Kasumi-1 (cell line): ENCODE measurements around the gene SPTBN1.
"Not testable (repeated sequence)": the region's sequence is repeated elsewhere in the genome, so short reads cannot be mapped to it uniquely, and the experiment has no call there.

ENCODE experiments used
- DNase-seq, 2 experiments: peaks; one replicate each; lab custom pipeline; 2025; lab: John Stamatoyannopoulos, UW

Gene SPTBN1

GRCh38 chr2:54528311-54528955, 72.3 kb downstream of the SPTBN1 start:
- no peak for DNase-seq

DNA sequence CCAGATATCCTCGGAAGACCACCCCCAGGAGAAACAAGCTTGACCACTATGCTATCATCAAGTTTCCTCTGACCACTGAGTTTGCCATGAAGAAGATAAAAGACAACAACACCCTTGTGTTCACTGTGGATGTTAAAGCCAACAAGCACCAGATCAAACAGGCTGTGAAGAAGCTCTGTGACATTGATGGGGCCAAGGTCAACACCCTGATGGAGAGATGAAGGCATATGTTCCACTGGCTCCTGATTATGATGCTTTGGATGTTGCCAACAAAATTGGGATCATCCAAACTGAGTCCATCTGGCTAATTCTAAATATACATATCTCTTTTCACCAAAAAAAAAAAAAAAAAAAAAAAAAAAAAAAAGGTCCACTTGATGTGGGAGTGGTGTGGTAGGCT, 73.4 kb downstream of the SPTBN1 start:
- DNase-seq: not testable (repeated sequence)

DNA sequence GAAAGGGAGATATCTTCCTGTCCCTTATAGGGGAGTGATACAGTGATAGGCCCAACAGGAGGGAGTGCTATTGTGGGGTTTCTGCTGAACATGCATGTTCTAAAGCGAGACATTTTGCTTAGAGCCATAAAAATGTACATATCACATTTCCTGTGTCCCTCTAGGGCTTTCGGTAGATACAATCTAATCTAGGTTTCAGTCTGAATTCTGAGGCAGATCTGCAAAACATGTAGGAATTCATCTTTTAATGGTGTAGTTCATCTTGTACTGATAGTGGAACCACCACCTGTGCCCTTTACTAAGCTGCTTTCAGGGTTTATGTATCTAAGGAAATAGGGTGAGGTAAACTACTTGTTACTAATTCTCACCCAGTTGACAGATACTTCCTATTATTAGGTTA, 73.8 kb downstream of the SPTBN1 start:
- DNase-seq: no peak

DNA sequence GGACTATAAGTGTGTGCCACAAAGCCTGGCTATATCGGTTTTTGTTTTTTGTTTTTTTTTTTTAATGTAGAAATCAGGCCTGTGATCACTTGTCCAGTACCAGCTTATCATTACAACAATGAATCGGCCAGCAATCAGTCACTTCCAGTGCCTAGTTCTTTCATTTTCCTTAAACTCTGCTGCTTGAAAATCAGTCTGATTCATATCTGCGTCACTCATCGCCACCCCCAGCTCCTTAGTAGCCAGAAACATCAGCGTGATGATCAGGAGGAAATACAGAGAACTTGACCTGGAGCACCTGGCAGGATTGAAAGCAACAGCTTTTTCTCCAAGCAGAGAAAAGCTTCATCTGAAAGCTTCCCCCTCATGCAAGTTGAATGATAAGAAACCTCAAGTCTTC, 75.4 kb downstream of the SPTBN1 start:
- no peak for DNase-seq

DNA sequence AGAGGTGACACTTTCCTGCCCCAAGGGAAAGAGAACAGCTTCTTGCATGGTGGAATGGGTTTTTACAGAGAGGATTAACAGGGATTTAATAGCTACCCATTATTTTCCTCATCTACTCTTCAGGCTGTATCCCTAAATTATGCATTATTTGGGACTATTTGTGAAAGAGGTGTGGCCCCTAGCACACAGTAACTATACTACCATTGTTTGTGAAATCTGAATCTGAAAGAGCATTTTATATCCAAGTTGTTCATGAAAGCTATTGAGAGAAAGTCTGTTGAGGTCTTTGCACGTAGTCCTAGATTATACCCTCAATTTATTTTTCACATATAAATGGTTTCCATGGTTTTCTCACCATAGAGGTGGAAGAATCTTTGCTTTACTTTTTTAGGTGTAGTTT, 78.1 kb downstream of the SPTBN1 start:
- DNase-seq: no peak

GRCh38 chr2:54534625-54535024, 78.5 kb downstream of the SPTBN1 start:
- DNase-seq: no peak

DNA sequence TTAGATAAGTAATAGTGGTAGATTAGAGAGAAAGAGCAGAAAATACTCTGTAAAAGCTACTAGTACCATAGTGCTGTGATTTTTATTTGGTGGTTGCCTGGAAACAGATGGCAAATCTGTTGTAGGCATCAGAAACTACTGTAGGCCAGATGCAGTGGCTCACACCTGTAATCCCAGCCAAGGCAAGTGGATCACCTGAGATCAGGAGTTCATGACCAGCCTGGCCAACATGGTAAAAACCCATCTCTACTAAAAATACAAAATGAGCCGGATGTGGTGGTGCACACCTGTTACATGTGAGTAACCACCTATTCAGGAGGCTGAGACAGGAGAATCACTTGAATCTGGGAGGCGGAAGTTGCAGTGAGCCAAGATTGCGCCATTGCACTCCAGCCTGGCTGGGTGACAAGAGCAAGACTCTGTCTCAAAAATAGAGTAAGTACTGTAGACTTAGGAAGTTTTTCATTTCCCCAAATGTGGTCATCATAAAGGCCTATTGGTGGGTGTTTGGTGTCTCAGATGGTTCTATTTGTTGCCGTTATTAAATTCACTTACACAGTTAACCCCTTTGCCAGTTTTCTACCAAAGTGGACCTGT, 79.6 kb downstream of the SPTBN1 start:
- DNase-seq: peak; percentile 35 to 53

- DNase-seq: no peak
These were observed 80.6 kb downstream of the SPTBN1 start for GRCh38 chr2:54536720-54537119.

- DNase-seq: no peak
These were observed 82.4 kb downstream of the SPTBN1 start for GRCh38 chr2:54538537-54538936.

- no peak for DNase-seq
These were observed 83.6 kb downstream of the SPTBN1 start for GRCh38 chr2:54539683-54540082.

- DNase-seq: no peak
These were observed 84.1 kb downstream of the SPTBN1 start for GRCh38 chr2:54540194-54540593.

DNA sequence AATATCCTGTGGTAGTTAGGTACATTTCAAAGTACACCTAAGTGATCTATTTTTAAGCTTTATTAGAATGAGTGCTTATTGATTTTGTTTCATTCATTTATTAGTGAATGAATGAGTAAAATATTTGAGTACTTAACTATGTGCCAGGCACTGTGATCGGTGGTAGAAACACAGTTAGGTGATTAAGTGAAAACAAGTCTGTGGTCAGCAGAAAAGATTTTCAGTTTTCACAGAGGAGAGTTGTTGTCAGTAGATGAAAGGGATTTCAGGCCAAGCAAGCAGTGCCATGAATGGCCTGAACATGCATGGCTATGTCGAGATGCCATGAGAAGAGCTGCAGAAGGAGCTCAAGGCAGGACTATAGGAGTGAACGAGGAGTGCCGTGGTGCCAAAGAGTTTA, 85.9 kb downstream of the SPTBN1 start:
- DNase-seq: no peak

DNA sequence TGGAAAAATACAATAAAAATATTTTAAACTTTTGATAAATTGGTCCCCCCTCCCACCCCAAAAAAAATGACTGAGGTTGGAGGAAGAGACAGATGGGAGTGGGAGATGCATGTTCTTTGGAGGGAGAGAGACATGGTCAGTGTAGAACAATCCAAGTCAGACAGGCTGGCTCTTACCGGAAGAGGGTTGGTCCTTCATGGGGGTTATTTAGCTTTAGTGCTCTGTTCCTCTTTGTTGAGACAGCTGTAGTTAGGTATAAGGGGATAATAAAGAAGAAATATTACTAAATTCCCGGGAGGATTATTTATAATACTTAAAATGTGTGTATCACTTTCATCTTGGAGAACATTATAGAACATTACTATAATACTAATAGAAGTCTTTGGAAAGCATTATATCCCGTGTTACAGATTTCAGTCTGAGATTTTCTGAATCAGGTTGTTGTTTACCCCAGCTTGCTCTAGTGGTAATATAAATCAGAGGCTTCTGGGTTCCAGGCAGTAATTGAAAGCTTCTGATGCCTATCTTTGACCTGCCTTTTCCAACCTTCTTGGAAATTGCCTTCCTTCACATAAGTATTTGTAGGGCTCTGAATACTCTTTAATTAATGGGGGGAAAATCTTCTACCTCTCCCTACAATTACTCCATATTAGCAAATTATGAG, 87.7 kb downstream of the SPTBN1 start:
- DNase-seq: no peak

GRCh38 chr2:54545702-54546450, 89.7 kb downstream of the SPTBN1 start:
- DNase-seq: no peak

- DNase-seq: no peak
These were observed 90.4 kb downstream of the SPTBN1 start for GRCh38 chr2:54546518-54546917.

GRCh38 chr2:54546923-54547720, 91.0 kb downstream of the SPTBN1 start:
- DNase-seq: no peak

DNA sequence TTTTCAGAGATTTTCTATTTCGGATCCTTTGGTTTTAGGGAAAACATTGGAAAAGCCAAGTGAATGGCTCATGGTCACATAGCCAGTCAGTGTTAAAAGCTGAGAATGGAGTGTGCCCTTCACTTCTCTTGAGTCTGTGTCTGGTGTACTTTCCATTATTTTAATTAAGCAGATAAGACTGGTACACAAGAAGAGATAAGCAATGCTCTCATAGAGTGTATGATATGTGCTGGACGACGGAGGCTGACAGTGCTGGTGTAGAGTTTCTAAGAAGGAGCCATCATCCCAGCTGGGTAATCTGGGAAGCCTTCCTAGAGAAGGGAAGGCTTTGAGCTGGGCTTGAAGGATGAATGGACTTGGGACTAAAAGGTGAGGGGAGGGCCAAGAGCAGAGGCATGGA, 93.3 kb downstream of the SPTBN1 start:
- DNase-seq: no peak

GRCh38 chr2:54549917-54550518, 93.9 kb downstream of the SPTBN1 start:
- DNase-seq: no peak

DNA sequence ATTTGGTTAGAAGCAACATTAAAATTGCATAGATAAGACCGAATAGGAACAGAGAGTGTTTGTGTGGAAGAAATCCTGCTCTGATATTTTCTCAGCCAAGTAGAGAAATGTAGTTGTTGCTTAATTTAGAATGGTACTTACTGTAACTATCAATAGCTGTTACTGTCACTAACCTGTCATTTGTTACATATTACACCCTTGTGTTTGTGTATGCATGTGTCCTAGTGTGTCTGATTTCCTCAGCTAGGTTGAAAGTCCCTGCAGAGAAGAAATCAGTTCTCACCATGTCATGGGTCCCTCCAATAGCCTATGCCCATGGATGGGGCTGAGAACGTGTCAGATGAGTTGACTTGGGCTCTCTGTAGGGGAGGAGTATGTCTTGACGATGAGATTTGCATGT, 94.4 kb downstream of the SPTBN1 start:
- no peak for DNase-seq

- DNase-seq: no peak
These were observed 95.1 kb downstream of the SPTBN1 start for GRCh38 chr2:54551123-54551756.

GRCh38 chr2:54553075-54553474, 96.9 kb downstream of the SPTBN1 start:
- DNase-seq: no peak
